Keratinocyte (primary cell): Measurements from ENCODE around the gene SYNE1. TPM values are rescaled to one million over a fixed set of nuclear protein-coding genes. Genes with fewer than 3 reads are reported as not detected.

Source experiments
- DNase-seq: peaks from one replicate; pipeline ENCODE4 v3.0.0-alpha.2; 2011; ENCODE audit warnings: low read depth, missing footprints, low spot score
- FAIRE-seq: peaks from 2 replicates; lab custom pipeline; 2011; peaks lifted over from hg19 to GRCh38; lab: Jason Lieb, UNC
- H2AFZ ChIP-seq: 2 replicates; pipeline ENCODE4 v1.6.0; 2012; ENCODE audit warnings: low read length, control low read depth, inconsistent platforms; ENCODE audit not compliant: control insufficient read depth
- H3K27ac ChIP-seq: 2 replicates; pipeline ENCODE4 v1.5.1; 2011; ENCODE audit warnings: low read length; ENCODE audit not compliant: control insufficient read depth, insufficient read depth
- H3K27me3 ChIP-seq: 3 replicates; pipeline ENCODE4 v1.6.0; 2011; ENCODE audit warnings: low read length; ENCODE audit not compliant: control insufficient read depth, insufficient read depth; ENCODE audit errors: extremely low read depth
- H3K36me3 ChIP-seq, 2 experiments: 2 replicates in 1 of 2; 3 replicates in 1 of 2; pipeline ENCODE4 v1.5.1; 2011; ENCODE audit warnings: low read length in 2 of 2, mild to moderate bottlenecking in 1 of 2; ENCODE audit not compliant: control insufficient read depth in 2 of 2, insufficient read depth in 2 of 2; ENCODE audit errors: extremely low read depth in 1 of 2
- H3K4me1 ChIP-seq: 3 replicates; pipeline ENCODE4 v1.5.1; 2011; ENCODE audit warnings: low read length; ENCODE audit not compliant: control insufficient read depth, insufficient read depth; ENCODE audit errors: extremely low read depth
- H3K4me2 ChIP-seq: 3 replicates; pipeline ENCODE4 v1.6.0; 2011; ENCODE audit warnings: low read depth, low read length; ENCODE audit not compliant: control insufficient read depth, insufficient read depth; ENCODE audit errors: extremely low read depth
- H3K4me3 ChIP-seq, 3 experiments: fragments of 200-600 bp in 1 of 3; sonication (generic) in 1 of 3; 2 replicates in 2 of 3; 3 replicates in 1 of 3; pipeline ENCODE4 v1.5.1; 2011 to 2016; ENCODE audit warnings: low read length in 3 of 3, mild to moderate bottlenecking in 3 of 3, control low read depth in 2 of 3, inconsistent platforms in 1 of 3, low read depth in 1 of 3, mixed read lengths in 1 of 3, mixed run types in 1 of 3, moderate library complexity in 1 of 3; ENCODE audit not compliant: control insufficient read depth in 2 of 3, insufficient read depth in 2 of 3; ENCODE audit errors: extremely low read depth in 1 of 3
- H3K79me2 ChIP-seq: 2 replicates; pipeline ENCODE4 v1.6.0; 2012; ENCODE audit warnings: low read length; ENCODE audit not compliant: control insufficient read depth, insufficient read depth
- H3K9ac ChIP-seq: 3 replicates; pipeline ENCODE4 v1.6.0; 2011; ENCODE audit warnings: low read length; ENCODE audit not compliant: control insufficient read depth, insufficient read depth; ENCODE audit errors: extremely low read depth
- H3K9me1 ChIP-seq: 3 replicates; pipeline ENCODE4 v1.6.0; 2011; ENCODE audit warnings: low read length; ENCODE audit not compliant: control insufficient read depth, insufficient read depth; ENCODE audit errors: extremely low read depth
- H3K9me3 ChIP-seq: 2 replicates; pipeline ENCODE4 v1.5.1; 2012; ENCODE audit warnings: low read depth, low read length; ENCODE audit not compliant: control insufficient read depth
- H4K20me1 ChIP-seq: 3 replicates; pipeline ENCODE4 v1.6.0; 2011; ENCODE audit warnings: low read length; ENCODE audit not compliant: control insufficient read depth, insufficient read depth; ENCODE audit errors: extremely low read depth
- CTCF ChIP-seq, 3 experiments: IDR thresholded peaks in 1 of 3; conservative IDR thresholded peaks in 1 of 3; optimal IDR thresholded peaks in 1 of 3; 2 replicates in 2 of 3; 3 replicates in 1 of 3; pipeline versions ENCODE3 to v1.5.1; 2011; ENCODE audit warnings: low read length in 3 of 3, mild to moderate bottlenecking in 3 of 3, moderate library complexity in 2 of 3, control low read depth in 1 of 3, inconsistent platforms in 1 of 3; ENCODE audit not compliant: insufficient read depth in 2 of 3; ENCODE audit errors: extremely low read depth in 1 of 3
- EZH2 ChIP-seq: IDR thresholded peaks from one replicate; pipeline ENCODE4 v1.6.1; 2012; ENCODE audit warnings: inconsistent platforms, mild to moderate bottlenecking, low read length, moderate library complexity
- dilution Hi-C: fragments of 300-500 bp; cut with MboI; formaldehyde crosslinking; loops from one replicate; pipeline ENCODE4 v1.7.0; 2020; ENCODE audit warnings: low sequenced_read_pairs; ENCODE audit not compliant: extremely low pct_ligation_motif_present
- polyA plus RNA-seq, 5 experiments: library from polyadenylated mRNA; depleted of rRNA in 3 of 5; stranded (reverse) in 3 of 5; stranded (forward) in 1 of 5; unstranded in 1 of 5; fragments of >200 nt; gene quantifications; 1 replicate in 1 of 5; 2 replicates in 3 of 5; 3 replicates in 1 of 5; pipeline versions ENCODE4 v1.2.1 to v1.2.3, GENCODE V29; 2011 to 2012; ENCODE audit warnings: missing spikeins in 2 of 5, low read depth in 1 of 5, low replicate concordance in 1 of 5

The SYNE1 gene
- polyA plus RNA-seq, 1 donor (not counting 4 experiments of a cell fraction or from before 2014, with no cell fraction given) = 4.0 TPM

- no peaks in the 10 kb centered on the region for H3K4me1 ChIP-seq
- no peaks in the 10 kb centered on the region for H3K79me2 ChIP-seq
- H4K20me1 ChIP-seq = no peaks in the 10 kb centered on the region
- H2AFZ ChIP-seq = no peak overlapping the region
- no peak overlapping the region for H3K9ac ChIP-seq
- H3K27ac ChIP-seq = no peak overlapping the region
- H3K9me3 ChIP-seq = no peaks in the 10 kb centered on the region
- H3K27me3 ChIP-seq = no peaks in the 10 kb centered on the region
- TF ChIP-seq CTCF (optimal IDR thresholded peaks at IDR 0.05 in 1 of 3, IDR thresholded peaks at IDR 0.05 in 1 of 3, conservative IDR thresholded peaks at IDR 0.05 in 1 of 3; ENCODE audit: extremely low read depth in 1 of 3, insufficient read depth in 2 of 3, low read length in 3 of 3) (no peak), EZH2 (no peak)
- FAIRE-seq (no peak), DNase-seq (no peak)
- no peaks in the 10 kb centered on the region for H3K9me1 ChIP-seq
- dilution Hi-C loops = no loop called here
- no peak overlapping the region for H3K4me3 ChIP-seq
- no peaks in the 10 kb centered on the region for H3K36me3 ChIP-seq
- H3K4me2 ChIP-seq = no peak overlapping the region
These were observed 38.7 kb downstream of the SYNE1 start for GRCh38 chr6:152598421-152598820.

- FAIRE-seq (no peak), DNase-seq (no peak)
- H3K9me1 ChIP-seq = no peaks in the 10 kb centered on the region
- no peaks in the 10 kb centered on the region for H3K4me1 ChIP-seq
- H4K20me1 ChIP-seq = no peaks in the 10 kb centered on the region
- TF ChIP-seq EZH2 (no peak), CTCF (optimal IDR thresholded peaks at IDR 0.05 in 1 of 3, IDR thresholded peaks at IDR 0.05 in 1 of 3, conservative IDR thresholded peaks at IDR 0.05 in 1 of 3; ENCODE audit: extremely low read depth in 1 of 3, insufficient read depth in 2 of 3, low read length in 3 of 3) (no peak)
- no peak overlapping the region for H3K27ac ChIP-seq
- no peaks in the 10 kb centered on the region for H3K9me3 ChIP-seq
- dilution Hi-C loops = no loop called here
- no peak overlapping the region for H3K4me2 ChIP-seq
- H3K27me3 ChIP-seq = no peaks in the 10 kb centered on the region
- no peaks in the 10 kb centered on the region for H3K36me3 ChIP-seq
- H3K9ac ChIP-seq = no peak overlapping the region
- no peaks in the 10 kb centered on the region for H3K79me2 ChIP-seq
- no peak overlapping the region for H3K4me3 ChIP-seq
- H2AFZ ChIP-seq = no peak overlapping the region
These were observed 40.4 kb downstream of the SYNE1 start for GRCh38 chr6:152596726-152597125.
